Stimulated activated CD4-positive, alpha-beta T cell treated with anti-CD3 and anti-CD28 coated beads, TNF-alpha, amount 100 ng/mL, for 48 hours (primary cell): ENCODE results near the gene OSBPL1A.

Source experiments
- DNase-seq, 3 donors: peaks; one replicate each; pipeline ENCODE4 v3.0.0-alpha.2; 2020; ENCODE audit warnings: low read depth in 3 of 3

Gene OSBPL1A

DNA sequence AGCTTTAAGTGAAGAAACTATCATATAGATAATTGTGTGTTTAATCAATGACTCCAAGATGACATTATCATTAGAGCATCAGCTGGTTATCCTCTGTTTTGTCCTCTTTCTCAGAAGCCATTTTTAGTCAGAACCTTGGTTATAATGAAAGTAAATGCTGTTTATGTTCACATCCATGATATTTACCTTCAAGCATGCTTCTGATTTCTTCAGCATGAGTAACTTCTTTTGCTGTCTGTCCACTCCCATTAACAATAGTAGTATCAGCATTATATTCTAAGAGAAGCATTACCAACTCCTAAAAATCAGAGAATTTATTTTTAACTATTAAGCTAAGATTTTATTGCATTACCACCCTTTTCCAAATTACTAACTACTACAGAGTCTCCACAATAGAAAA is 56.3 kb downstream of the OSBPL1A start:
- no peak for DNase-seq

DNA sequence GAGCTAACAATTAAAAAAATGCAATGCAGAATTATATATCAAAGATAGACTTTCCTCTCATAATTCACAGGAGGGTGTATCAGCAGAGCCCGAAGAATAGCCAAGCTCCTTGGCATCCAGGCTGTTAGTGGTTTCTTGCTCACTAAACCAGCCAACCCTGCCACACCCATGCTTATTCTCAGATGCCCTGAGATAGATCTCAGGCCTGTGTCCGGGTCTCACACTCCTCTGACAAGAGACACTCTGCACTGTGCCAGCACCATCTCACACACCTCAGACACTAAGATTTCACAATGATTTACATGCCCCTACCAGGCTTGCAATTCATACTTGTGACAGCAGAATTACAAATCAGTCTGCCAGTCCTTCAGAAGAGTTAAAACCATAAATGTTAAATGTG is 64.5 kb downstream of the OSBPL1A start:
- no peak for DNase-seq

DNA sequence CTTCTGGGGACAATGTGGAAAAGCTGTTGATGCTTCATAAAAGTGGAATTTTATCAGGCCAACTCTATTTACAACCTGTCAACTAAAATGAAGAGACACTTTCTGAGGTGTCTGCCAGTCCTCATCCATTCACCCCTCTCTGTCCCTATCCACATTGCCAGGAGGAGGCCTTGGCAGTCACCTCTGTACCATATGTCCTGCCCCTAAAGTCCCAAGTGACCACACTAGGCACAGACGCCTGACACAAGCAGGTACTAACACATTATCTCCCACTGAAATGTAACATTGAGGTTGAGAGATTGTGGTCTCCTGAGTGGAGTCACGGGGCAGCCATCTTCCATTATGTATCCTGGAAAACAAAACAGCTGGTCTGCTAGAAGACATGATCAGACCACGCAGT is 71.4 kb downstream of the OSBPL1A start:
- no peak for DNase-seq

DNA sequence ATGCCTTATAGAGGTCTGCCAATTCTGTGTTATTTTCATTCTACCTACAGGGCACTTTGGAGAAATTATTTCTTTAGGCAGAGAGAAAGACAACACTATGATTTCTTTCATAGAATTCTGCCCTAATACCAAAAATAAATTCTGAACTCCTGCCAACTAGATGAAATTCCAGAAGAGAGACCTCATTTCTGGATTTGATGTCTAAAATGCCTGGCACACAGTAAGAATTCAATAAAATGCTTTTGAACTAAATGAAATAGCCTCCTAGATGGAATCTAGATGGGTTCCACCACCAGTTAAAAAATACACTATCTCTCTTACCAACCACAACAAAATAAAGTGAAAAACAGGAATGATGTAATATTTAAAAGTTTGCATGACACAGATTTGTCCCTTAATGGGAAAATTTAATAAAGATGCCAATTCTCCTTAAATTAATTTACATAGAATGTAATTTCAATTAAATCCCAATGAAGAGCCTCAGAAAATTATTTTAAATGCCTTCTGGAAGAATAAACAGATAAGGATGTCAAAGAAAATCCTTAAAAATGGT is 75.0 kb downstream of the OSBPL1A start:
- DNase-seq: no peak

DNA sequence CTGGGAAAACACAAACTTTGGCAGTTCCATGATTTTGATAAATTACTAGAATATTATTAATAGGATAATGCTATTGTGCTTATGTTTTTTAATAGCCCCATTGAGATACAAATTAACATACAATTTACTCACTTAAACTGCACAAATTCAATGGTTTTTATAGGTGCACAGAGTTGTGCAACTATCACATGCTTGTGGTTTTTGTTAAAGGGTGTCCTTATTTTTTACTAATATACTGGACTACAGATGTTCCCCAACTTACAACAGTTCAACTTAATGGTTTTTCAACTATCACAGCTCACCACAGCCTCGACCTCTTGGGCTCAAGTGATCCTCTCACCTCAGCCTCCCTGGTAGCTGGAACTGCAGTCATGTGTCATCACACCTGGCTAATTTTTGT is 76.6 kb downstream of the OSBPL1A start:
- no peak for DNase-seq

DNA sequence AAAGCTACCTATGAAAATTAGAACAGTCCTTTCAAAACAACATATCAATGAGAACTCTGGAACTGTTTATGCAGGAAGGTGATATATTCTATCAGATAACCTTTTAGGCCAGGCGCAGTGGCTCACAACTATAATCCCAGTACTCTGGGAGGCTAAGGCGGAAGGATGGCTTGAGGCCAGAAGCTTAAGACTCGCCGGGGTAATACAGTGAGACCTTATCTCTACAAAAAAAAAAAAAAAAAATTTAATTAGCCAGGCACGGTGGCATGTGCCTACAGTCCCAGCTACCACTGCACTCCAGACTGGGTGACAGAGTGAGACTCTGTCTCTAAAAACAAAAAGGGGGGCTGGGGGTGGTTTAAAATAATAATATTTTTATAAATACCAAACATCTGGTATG is 77.9 kb downstream of the OSBPL1A start:
- no peak for DNase-seq

DNA sequence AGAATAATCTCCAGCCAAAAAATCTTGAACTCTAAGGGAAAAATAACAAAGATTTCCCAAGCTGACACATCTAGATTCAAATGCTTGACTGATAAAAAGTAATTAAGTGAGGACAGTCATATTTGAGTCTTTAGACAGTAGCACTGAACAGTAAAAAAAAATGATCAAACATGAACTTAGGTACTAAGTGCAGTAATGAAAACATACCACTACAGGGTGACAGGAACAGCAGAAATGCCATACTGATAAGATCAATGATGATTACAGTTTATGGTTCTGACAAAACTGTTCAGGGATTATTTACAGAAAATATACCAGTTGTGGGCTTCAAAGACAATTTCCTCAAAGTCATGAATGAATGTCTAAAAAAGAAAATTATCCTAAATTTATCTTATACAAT is 80.3 kb downstream of the OSBPL1A start:
- DNase-seq: no peak

DNA sequence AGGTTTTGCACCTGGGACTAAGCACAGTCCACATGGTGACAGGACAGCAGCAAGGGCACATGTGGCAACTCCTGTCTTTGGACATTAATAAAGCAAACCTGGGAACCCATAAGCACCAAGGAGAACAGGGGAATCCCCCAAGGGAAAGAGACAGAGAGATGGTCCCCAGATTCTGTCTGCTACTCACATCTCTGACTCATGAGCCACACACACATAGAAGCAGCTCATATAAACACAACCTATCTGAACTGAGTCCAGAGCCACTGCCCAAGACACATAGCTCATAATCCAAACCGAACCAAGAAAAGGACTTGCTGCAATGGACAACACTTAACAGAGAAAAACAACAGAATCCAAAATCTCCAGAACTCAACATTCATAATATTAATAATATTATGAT is 82.5 kb downstream of the OSBPL1A start:
- no peak for DNase-seq

DNA sequence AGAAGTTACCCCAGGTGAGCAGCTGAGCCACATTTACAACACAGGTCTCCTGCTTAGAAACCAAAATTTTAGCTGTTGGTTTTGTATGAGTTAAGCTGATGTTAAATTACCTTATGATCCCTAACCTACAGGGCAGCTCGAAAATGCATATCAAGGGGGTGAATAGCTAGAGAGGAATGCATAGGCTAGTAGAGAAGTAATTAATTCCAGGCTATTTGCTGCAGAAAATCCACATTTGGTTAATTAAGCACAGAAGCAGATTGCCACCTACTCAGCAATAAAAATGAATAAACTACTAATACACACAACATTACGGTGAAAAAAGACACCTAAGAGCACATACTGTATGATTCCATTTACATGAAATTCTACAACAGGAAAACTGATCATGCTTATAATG is 91.4 kb downstream of the OSBPL1A start:
- no peak for DNase-seq

DNA sequence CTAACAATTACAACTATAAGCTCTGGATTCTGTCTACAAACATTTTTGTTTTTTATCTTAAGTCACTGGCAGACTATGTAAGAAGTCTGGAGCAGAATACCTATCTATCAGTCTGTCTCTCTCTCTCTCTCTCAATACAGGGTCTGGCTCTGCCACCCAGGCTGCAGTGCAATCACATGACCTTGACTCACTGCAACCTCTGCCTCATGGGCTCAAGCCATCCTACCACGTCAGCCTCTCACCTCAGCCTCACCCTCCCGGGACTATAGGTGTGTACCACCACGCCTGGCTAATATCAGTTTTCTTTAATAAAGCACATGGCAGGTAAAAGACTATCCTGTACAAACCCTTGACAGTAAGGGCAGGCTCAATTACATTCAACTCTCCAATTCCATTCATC is 96.9 kb downstream of the OSBPL1A start:
- no peak for DNase-seq

DNA sequence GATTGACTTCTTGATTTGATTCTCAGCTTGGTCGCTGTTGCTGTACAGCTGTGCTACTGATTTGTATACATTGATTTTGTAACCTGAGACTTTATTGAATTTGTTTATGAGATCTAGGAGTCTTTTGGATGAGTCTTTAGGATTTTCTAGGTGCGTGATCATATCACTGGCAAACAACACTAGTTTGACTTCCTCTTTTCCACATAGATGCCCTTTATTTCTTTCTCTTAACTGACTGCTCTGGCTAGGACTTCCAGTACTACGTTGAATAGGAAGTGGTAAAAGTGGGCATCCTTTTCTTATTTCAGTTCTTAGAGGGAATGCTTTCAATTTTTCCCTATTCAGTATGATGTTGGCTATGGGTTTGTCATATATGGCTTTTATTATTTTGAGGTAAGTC is 101.3 kb downstream of the OSBPL1A start:
- no peak for DNase-seq

DNA sequence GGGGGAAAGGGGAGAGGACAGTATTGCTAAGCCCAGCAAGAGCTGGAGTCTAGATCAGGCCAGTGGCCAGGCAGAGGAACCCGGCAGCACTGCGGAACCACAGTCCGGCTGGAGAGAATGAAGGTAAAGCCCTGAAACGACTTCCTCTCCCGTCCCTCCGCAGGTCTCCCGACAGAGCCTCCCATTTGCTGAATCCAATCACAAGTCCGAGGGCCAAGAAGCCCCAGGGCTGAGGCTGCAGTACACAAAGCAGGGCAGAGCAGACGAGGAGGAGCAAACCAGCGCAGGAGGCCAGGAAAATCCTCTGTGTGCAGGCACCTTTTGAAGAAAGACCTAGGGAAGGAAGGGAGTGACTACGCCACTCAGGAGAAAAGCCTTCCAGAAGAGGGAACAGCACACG is 104.4 kb downstream of the OSBPL1A start:
- DNase-seq: no peak

DNA sequence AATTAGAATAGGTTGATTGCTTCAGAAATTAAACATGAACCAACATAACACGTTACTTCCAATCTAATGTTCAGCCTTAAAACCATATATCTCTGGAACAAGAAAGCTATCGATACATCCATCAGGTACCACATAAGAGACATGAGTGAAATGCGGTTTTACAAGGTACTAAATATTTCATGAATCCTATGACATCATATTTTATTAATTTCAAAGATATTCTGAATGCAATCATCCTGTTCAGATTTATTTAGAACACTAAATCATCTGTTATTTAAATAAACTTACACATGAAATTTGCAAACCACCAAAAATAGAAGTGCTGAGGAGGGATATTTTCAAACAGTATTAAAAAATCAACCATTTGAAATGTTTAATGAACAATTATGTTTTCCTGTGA is 119.0 kb downstream of the OSBPL1A start:
- DNase-seq: no peak

DNA sequence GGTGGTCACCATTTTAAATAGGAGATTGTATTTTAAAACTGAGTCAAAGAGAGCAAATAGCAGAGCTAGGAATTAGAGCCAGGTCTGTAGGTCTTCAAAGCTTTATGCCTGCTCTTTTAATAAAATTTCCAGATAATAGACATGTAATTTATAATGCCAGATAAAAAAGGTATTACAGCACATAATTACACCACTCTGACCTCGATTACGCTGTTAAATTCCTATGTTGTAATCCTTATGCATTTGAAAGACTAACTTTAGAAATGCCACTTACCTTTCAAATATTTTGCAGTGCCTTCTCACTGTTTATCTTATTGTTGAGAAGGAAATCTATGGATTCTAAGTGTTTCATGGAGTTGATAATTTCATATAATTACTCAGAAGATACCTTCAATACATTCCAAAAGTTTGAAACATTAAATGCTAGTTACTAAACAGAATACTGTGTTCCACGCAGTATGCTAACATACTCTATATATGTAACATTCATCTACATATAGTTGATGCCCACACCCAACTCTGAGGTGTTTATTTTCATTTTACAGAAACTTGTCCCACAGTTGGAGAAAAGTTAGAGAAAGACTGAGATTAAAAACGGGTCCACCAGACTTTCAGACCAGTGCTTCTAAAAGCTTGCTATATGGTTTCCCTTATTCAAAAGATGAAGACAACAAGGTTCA is 120.0 kb downstream of the OSBPL1A start:
- no peak for DNase-seq

DNA sequence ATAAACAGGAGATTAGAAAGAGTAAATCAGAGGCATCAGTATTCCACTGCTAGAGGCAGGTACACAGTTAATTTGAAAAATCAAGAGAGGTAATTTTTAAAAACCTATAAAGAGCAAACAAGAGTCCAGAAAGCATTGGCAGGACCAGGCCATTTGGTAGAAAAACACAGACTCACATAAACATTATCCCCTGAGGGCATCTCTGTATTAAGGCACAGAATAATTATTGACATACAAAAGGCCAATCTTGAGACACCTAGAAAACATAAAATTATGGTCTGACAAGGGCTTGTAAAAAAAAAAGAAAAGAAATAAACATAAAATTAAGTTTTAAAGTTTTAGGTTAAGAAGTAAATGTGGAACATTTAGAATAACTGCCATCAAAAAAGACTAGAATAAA is 120.6 kb downstream of the OSBPL1A start:
- DNase-seq: no peak

DNA sequence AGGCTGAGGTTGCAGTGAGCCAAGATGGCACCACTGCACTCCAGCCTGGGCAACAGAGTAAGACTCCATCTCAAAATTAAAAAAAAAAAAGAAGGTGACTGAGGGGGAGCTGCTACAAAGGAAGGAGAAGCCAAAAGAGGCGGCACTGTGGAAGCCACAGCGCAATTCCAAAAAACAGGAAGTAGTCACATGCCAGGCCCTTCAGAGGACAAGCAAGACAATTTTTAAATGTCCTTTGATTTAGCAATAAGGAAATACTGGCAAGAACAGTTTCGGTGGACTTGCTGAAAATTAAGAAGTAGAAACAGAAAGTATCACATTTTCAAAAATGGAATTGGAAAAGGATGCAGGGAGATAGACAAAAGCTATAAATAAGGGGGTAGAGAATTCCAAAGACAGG is 122.8 kb downstream of the OSBPL1A start:
- no peak for DNase-seq

DNA sequence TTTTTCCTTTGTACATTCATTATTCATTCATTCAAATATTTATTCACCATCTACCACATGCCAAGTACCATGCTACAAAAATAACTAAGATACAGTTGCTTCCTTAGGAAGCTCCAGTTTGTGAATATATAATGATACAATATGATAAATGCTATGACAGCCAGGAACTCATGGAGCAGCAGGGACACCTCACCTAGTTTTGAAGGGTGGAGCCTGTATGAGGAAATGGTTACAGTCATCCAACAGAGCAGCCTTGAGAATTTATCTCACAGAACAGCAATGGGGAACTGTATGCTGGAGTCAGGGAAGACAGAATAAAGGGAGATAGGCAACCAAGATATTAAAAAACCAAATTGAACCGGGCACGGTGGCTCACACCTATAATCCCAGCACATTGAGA is 124.0 kb downstream of the OSBPL1A start:
- no peak for DNase-seq

DNA sequence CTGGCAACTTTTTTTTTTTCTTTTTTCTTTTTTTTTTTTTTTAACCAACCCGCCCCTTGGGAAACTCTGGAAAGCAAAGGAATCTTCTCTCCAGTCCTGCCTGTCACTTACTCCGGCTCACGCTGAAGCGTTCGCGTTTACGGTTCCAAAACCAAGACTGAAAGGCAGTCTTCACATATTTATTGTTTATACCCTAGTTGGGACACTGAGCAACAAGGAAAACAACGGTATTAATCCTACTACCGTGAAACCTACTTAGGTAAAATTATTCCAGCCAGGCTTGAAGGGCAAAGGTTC is 125.4 kb downstream of the OSBPL1A start:
- DNase-seq: no peak

DNA sequence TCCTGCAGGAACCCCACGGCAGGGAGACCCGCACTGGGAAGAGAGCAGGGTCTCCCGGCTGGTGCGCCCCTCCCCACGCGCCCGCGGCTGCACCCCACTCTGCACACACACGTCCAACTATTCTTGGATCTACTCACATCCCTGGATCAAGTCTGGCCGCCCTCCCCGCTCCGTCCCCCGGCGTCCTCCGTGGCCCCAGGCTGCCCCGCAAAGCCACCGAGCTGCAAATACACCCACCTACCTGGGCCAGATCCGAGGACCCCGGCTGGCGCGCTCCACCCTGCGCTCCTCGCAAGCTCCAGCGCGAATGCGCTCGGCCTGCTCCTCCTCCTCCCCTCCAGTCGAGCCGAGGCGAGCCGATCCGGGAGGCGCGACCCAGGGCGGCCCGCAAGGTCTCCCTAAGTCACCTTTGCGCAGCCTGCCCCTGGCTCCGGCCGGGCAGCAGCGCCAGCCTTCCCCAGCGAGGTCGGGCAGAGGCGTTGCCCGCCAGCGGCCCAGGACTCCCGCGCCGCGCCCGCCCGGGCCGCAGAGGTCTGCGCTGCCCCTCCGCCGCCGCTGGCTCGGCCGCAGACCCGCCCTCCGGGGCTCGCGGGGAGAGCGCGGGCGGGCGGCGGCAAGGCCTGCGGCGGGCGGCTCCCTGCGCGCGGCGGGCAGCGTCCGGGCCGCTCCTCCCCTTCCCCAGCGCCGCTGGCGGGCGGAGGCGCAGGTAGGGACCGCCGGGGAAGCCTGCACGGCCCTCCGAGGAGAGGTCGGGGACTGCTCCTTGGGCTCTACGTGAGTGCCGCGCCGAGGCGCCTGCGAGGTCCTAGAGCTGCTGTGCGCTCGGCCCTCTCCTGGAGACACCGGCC is 126.0 kb downstream of the OSBPL1A start:
- peak; percentile 5 to 17 (median 7) for DNase-seq

DNA sequence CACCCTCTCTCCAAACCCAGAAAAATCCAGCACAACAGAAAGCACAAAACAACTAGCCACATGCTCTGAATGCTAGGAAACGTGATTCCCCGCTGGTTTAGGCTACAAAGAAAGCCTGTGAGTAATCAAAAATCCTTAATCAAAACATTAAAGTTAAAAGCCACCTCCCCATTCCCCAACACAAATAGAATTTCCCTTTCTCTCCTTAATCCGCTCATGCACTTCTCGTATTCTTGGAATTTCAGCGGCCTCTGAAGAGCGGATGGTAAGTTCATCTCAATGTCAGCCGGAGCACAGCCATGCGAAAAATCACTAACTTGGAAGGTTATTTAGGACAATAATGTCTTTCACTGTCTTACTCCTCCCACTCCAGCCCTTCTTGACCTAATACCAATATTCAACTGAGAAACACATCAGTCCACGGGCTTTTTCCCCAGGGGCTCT is 126.7 kb downstream of the OSBPL1A start:
- DNase-seq: no peak

DNA sequence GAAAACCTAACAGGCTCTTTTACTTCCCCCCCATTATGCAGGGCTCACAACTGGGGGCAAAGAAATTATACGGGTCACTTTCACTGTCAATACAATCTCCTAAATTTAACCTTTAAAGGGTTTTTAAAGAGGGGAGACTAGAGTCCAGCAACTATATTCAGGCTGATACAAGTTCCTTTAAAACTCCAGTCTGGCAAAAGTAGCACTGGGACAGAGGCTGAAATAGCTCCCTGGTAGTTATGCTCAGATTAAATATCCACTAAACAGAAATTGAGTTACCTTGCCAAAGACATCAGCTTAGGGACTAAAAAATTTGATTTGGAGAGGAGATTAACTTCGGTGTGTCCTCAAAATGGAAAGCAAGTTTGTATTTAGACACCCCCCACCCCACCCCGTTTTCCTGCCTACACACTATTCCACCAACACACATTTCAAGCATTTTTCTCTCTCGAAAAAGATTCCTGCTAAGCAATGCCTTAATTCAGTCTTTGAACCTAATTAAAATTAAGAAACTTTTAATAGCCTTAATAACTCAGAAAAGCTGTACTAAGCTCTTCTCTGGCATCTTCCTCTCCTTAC is 127.2 kb downstream of the OSBPL1A start:
- no peak for DNase-seq

DNA sequence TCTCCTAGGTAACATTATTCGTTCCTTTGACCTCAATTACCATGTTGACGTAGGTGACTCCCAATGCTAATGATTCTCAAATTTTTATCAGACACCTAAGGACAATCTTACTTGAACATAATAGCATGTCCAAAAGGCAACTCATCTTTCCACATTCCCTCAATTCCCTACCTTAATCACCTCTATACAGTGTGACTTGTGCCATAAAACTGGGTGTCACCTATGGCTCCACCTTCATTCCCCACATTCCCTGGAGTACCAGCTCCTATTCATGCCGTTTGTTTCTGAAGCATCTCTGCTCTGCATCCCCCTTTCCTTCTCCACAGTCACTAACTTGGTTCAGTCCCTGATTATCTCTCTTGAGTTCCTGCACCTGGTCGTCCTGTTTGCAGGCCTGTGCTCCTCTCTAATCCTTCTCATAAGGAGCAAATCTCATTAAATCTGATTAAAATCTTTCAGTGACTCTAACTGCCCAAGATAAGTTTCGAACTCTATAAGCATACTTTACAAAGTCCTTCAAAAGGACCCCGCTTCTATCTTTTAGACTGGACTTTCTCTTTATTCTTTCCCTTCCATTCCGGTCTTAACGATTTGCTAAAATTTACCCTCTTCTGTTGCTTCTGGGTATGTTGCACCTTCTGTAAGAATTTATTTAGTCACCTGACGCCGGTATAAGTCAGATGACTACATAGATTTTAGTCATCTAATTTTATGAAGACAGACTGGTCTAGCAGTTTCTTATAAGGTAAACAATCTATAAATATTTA is 128.7 kb downstream of the OSBPL1A start:
- no peak for DNase-seq
